Midbrain (tissue), 1 donor: ENCODE measurements around the gene GCDH.
"Not testable (repeated sequence)": the region's sequence is repeated elsewhere in the genome, so short reads cannot be mapped to it uniquely, and the experiment has no call there.

ENCODE experiments used
- DNase-seq: peaks from one replicate; lab custom pipeline; 2025; lab: John Stamatoyannopoulos, UW

GCDH gene

DNA sequence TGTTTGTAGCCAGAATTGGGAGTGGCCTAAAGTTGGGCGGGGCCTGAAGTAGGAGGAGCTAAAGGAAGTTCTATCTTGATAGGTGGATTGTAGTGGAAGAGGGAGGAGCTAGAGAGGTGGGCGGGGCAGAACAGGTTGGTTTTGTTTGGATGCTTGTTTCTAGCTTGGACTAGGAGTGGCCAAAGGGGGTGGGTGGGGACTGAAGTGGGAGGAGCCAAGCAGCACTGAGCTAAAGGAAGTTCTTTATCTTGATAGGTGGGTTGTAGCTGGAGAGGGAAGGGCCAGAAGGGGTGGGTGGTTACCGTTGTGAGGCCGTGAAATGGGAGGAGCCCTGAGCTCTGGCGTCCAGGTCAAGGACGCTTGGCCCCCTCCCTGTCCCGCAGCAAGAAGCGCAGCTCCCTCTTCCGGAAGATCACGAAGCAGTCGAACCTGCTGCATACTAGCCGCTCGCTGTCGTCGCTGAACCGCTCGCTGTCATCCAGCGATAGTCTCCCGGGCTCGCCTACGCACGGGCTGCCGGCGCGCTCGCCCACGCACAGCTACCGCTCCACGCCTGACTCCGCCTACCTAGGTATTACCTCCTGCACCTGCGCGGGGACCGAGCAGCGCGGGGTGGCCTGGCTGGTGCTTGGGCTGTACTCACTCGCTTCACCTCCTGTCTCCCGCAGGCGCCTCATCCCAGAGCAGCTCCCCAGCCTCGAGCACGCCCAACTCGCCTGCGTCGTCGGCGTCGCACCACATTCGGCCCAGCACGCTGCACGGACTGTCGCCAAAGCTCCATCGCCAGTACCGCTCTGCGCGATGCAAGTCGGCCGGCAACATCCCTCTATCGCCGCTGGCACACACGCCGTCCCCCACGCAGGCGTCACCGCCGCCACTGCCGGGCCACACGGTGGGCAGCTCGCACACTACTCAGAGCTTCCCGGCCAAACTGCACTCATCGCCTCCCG, 17.7 kb upstream of the GCDH start:
- DNase-seq = no peak

GRCh38 chr19:12873891-12874745, 16.8 kb upstream of the GCDH start:
- DNase-seq = no peak

DNA sequence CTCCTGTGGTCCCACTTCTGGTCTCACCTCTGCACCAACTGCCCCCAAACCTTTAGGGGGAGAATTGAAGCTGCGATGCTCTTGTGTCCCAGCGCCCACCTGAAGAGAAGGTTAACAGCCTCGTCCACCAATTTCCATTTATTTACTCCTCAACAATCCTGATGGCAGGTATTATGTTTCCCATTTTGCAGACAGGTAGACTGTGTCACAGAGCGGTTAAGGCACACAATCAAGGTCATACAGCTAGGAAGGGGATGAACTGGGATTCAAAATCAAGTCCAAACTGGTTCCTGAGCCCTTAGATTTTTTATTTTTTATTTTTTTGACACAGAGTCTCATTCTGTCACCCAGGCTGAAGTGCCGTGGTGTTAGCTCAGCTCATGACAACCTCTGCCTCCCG, 15.9 kb upstream of the GCDH start:
- DNase-seq = no peak

GRCh38 chr19:12880551-12881171, 10.3 kb upstream of the GCDH start:
- DNase-seq = no peak

DNA sequence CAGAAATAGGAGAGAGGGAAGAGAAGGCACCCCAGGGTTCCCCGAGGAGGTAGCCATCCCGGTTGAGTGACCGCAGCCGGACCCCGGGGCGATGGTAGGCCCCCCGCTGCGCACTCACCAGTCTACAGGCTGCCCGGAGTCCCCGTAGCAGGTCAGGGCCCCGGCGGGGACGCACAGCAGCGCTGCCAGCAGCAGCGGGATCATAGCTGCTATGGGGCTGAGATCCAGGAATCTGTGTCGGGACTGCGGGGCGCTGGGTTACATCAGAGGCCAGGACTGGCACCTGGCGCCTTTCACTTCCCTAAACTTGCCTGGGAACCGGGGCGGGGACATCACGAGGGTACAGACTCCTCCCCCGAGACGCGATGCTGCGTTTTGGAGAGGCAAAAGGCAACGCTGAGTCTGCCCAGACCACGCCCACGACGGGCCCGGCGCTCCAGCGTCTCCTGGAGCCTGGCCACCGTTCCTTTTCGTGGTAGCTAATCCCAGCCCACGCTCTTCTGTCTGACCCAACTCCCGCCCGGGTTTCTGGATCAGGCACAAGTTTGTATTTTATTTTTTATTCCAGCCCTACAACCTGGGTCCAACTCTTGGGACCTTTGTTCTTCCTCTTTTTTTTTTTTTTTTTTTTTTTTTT, 9.7 kb upstream of the GCDH start, which contains the start of gene DNASE2:
Gene DNASE2, minus strand, starts transcription at position 278 of the 637 bp plus-strand sequence. Its CDS starts 74 bp downstream, at position 204.
- peak; percentile 84 for DNase-seq

DNA sequence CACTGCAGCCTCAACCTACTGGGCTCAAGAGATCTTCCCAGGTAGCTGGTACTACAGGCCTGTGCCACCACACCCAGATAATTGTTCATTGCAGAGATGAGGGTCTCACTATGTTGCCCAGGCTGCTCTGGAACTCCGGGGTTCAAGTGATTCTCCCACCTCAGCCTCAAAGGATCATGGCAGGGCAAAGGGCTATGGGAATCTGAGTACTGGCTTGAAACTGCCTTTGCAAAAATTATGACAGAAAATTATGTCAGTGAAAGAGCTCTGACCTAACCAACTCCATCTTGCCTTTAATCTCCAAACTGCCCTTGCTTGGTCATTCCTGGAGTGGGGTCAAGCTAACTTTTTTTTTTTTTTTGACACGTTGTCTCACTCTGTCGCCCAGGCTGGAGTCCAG, 8.4 kb upstream of the GCDH start:
- no peak for DNase-seq

GRCh38 chr19:12884202-12884601, 6.8 kb upstream of the GCDH start:
- no peak for DNase-seq

GRCh38 chr19:12884627-12884925, 6.4 kb upstream of the GCDH start:
- no peak for DNase-seq

GRCh38 chr19:12884926-12885748, 5.8 kb upstream of the GCDH start:
- peak; percentile 42 for DNase-seq

DNA sequence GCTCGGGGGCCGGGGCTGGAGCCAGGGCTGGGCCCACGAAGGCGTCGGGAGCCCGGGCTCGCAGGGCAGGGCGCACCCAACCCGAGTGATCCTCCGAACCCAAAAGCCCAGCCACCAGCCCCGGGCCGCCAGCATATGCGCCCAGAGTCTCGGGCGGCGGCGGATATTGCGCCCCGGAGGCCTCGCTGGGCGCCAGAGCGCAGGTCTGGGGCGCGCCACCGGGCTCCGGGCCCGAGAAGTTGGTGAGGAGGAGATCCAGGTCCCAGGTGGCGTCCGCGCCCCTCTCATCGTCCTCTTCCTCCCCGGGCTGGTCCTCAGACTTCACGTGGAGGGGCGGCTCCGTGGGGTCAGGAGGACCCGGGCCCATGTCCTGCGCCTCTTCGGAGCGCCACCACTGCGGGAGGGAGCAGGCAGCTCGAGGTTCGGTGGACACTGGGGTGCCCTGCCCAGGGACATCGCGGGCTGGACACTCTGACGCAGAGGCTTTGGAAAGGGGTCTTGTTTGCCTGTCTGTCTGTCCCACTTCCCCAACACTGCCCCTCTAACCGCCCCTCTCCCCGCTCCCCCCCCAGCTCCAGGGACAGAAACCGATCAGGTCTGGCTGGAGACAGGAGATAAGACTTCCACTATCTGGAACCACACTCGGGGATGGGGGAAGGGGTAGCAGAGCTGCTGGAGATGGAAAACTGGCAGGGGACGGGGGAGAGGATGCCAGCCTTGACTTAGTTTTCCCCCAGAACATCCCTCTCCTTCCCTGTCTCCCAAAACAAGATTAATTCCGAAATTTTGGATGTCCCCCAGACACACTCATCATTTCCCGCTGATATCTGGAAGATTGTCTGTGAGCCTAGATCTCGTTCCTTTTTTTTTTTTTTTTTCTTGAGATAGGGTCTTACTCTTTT, 5.0 kb upstream of the GCDH start:
- DNase-seq = no peak

DNA sequence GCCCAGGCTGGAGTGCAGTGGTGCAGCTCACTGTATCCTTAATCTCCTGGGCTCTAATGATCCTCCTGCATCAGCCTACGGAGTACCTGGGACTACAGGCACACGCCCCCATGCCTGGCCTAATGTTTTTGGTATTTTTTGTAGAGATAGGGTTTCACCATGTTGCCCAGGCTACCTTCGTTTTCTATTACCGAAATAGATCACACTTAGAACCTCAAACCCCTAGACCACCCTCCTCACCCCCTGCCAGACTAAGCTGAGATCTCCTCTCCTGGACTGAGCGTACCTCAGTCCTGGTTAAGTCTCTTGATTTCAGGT, 4.3 kb upstream of the GCDH start:
- no peak for DNase-seq

DNA sequence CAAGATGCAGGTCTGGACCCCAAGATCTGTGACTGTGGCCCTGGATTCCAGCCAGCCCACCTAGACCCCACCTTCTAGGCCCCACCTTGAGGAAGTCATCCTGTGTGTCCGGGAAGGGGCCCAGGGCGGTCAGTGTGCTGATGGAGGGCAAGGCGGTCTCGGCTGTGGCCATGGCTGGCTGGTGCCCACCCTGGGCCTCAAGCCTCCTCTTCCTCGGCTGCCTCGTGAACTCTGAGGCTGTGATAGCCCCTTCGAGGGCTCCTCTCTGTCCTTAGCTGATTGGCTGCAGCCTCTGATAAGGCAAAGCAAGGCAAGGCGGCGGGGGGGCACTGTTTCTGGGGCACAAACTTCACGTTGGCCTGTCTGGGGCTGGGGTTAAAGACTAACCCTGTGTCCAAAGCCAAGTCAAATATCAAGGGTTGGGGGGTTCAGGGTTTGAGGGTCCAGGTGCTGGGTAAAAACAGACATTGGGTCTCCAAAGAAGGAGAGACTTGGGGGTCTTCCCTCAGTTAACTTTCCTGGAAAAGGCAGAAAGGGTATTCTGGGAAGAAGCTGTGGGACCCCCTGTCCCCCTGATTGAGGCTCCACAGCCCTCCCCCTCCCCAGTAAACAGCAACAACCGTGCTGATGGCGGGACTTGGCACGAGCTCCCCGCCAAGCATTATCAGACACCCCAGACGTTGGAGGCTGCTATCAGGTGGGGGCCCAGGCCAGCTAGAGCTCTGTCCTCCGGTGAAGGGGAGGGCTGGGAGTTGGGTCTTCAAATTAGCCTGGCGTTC, 3.8 kb upstream of the GCDH start, which contains the start of gene KLF1:
Gene KLF1, minus strand, starts transcription at position 233 of the 779 bp plus-strand sequence. Its CDS starts 61 bp downstream, at position 172.
- no peak for DNase-seq

DNA sequence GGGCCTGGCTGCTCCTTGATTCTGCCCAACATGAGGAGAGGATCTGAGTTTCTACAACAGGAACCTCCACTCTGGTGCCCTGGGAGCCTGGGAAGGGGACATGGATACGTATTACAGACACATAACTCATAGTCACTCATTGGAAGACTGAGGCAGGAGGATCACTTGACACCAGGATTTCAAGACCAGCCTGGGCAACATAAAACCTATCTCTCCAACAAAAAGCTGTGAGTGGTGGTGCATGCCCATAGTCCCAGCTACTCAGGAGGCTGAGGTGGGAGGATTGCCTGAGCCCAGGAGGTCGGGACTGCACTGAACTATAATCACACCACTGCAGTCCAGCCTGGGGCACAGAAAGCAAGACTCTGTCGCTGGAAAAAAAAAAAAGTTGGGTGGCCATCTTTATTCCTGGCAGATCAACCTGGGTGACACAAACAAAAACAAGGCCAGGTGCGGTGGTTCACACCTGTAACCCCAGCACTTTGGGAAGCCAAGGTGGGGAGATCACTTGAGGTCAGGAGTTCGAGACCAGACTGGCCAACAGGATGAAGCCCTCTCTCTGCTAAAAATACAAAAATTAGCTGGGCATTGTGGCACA, 2.9 kb upstream of the GCDH start:
- no peak for DNase-seq

- DNase-seq = not testable (repeated sequence)
Observed at GRCh38 chr19:12890299-12890786, 617 bp upstream of the GCDH start.

DNA sequence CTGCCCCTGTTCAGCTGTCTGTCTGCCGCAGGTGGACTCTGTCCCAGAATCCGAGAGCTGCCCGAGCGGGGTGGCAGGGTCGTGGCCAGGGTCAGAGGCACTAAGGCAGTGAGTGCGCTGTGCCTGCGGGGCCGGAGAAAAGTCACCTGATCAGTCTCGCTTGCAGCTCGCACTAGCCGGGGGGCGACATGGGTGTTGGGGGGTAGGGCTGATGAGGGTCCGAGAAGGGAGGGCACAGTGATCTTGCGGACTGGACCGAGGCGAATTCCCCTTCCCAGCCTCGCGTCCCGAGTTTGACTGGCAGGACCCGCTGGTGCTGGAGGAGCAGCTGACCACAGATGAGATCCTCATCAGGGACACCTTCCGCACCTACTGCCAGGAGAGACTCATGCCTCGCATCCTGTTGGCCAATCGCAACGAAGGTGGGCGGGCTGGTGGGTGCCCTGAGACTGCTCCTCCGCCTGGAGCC, 627 bp downstream of the GCDH start:
- no peak for DNase-seq

- DNase-seq = no peak
Observed at GRCh38 chr19:12893582-12893981, 2.6 kb downstream of the GCDH start.

GRCh38 chr19:12896460-12896859, 5.5 kb downstream of the GCDH start:
- no peak for DNase-seq

- no peak for DNase-seq
Observed at GRCh38 chr19:12899891-12900518, 9.0 kb downstream of the GCDH start.
